ENCODE data around the gene STAT5A. TPM values are rescaled to one million over a fixed set of nuclear protein-coding genes. Genes with fewer than 3 reads are reported as not detected.
"Not testable (repeated sequence)": the region's sequence is repeated elsewhere in the genome, so short reads cannot be mapped to it uniquely, and the experiment has no call there.

STAT5A gene
- polyA plus RNA-seq, 3 donors from 2014 or later = 33.2 to 62.9 (median 38.2) TPM

- no peaks in the 10 kb centered on the region for H3K9me3 Mint-ChIP-seq
- no peak for DNase-seq
- peaks cover 13 to 21% of the 10 kb centered on the region in 2 donors for H3K4me1 Mint-ChIP-seq
- H3K36me3 Mint-ChIP-seq = peaks cover 7 to 26% (median 10%) of the 10 kb centered on the region in 3 donors
- H3K27me3 Mint-ChIP-seq (ENCODE audit: low read depth in 3 of 3) = peaks cover 0 to 13% (median 3%) of the 10 kb centered on the region in 3 donors
- peak overlapping the region in 2 of 6 donors; percentile 2 to 64 for H3K27ac Mint-ChIP-seq
- H3K4me3 Mint-ChIP-seq = no peak overlapping the region
Observed at GRCh38 chr17:42309986-42310786, 21.9 kb downstream of the STAT5A start.

DNA sequence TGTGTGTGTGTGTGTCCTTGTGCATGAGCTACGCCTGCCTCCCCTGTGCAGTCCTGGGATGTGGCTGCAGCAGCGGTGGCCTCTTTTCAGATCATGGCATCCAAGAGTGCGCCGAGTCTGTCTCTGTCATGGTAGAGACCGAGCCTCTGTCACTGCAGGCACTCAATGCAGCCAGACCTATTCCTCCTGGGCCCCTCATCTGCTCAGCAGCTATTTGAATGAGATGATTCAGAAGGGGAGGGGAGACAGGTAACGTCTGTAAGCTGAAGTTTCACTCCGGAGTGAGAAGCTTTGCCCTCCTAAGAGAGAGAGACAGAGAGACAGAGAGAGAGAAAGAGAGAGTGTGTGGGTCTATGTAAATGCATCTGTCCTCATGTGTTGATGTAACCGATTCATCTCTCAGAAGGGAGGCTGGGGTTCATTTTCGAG lies 22.5 kb downstream of the STAT5A start:
- peaks cover 0 to 13% (median 3%) of the 10 kb centered on the region in 3 donors for H3K27me3 Mint-ChIP-seq (ENCODE audit: low read depth in 3 of 3)

DNA sequence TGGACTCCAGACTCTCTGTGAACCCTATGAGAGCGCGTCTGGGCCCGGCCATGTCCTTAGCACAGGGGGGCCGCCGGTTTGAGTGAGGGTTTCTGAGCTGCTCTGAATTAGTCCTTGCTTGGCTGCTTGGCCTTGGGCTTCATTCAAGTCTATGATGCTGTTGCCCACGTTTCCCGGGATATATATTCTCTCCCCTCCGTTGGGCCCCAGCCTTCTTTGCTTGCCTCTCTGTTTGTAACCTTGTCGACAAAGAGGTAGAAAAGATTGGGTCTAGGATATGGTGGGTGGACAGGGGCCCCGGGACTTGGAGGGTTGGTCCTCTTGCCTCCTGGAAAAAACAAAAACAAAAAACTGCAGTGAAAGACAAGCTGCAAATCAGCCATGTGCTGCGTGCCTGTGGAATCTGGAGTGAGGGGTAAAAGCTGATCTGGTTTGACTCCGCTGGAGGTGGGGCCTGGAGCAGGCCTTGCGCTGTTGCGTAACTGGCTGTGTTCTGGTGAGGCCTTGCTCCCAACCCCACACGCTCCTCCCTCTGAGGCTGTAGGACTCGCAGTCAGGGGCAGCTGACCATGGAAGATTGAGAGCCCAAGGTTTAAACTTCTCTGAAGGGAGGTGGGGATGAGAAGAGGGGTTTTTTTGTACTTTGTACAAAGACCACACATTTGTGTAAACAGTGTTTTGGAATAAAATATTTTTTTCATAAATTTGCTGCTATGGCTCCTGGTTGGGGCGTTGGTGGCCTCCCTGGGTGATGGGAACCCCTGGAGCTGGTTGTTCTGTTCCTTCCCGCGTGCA lies 23.1 kb downstream of the STAT5A start:
- no peak for DNase-seq
- peaks cover 0 to 12% (median 3%) of the 10 kb centered on the region in 3 donors for H3K27me3 Mint-ChIP-seq (ENCODE audit: low read depth in 3 of 3)
- peak overlapping the region; percentile 21 to 53 (median 40) for H3K4me3 Mint-ChIP-seq
- H3K4me1 Mint-ChIP-seq = peaks cover 17 to 26% of the 10 kb centered on the region in 2 donors
- H3K27ac Mint-ChIP-seq = peak overlapping the region in 5 of 6 donors; percentile 3 to 74 (median 57)
- no peaks in the 10 kb centered on the region for H3K9me3 Mint-ChIP-seq
- H3K36me3 Mint-ChIP-seq = peaks cover 3 to 28% (median 10%) of the 10 kb centered on the region in 3 donors

More for the DNA sequence above, 22.5 kb downstream of the STAT5A start:
- Mint-ChIP-seq H3K27ac (peak overlapping the region in 1 of 6 donors; percentile 40), H3K4me1 (peaks cover 17 to 26% of the 10 kb centered on the region in 2 donors), H3K36me3 (peaks cover 7 to 32% (median 10%) of the 10 kb centered on the region in 3 donors), H3K4me3 (no peak overlapping the region), H3K9me3 (no peaks in the 10 kb centered on the region)
- DNase-seq = no peak

- peak overlapping the region in 4 of 6 donors; percentile 53 to 74 (median 64) for H3K27ac Mint-ChIP-seq
- peaks cover 0 to 12% (median 3%) of the 10 kb centered on the region in 3 donors for H3K27me3 Mint-ChIP-seq (ENCODE audit: low read depth in 3 of 3)
- no peak for DNase-seq
- H3K4me1 Mint-ChIP-seq = peaks cover 17 to 26% of the 10 kb centered on the region in 2 donors
- peak overlapping the region; percentile 21 to 57 (median 44) for H3K4me3 Mint-ChIP-seq
- peaks cover 1 to 32% (median 13%) of the 10 kb centered on the region in 3 donors for H3K36me3 Mint-ChIP-seq
- H3K9me3 Mint-ChIP-seq = no peaks in the 10 kb centered on the region
Observed at GRCh38 chr17:42312035-42312284, 23.7 kb downstream of the STAT5A start.

GRCh38 chr17:42312285-42313130 lies 24.2 kb downstream of the STAT5A start:
- H3K27me3 Mint-ChIP-seq (ENCODE audit: low read depth in 3 of 3) = peaks cover 0 to 12% (median 3%) of the 10 kb centered on the region in 3 donors
- H3K36me3 Mint-ChIP-seq = peaks cover 0 to 32% (median 18%) of the 10 kb centered on the region in 3 donors

DNA sequence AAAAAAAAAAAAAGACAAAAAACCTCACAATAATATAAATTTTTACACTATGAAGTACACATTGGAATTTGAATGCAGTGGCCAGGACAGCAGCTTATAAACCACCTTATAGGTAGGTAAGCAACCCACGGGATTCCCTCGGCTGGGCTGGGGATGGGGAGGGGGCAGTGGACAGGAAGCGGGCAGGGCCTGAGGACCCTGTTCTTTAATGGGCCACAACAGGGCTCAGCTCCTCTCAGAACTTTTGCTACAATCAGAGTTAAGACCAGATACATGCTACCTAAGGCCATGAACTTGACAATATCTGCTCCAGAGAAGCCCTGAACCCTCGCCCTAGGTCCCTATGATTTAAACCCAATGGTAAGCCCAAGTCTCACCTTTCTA lies 25.1 kb downstream of the STAT5A start:
- no peak overlapping the region for H3K4me3 Mint-ChIP-seq
- H3K9me3 Mint-ChIP-seq = no peaks in the 10 kb centered on the region
- peaks cover 0 to 35% (median 22%) of the 10 kb centered on the region in 3 donors for H3K36me3 Mint-ChIP-seq
- H3K27me3 Mint-ChIP-seq (ENCODE audit: low read depth in 3 of 3) = peaks cover 0 to 14% (median 3%) of the 10 kb centered on the region in 3 donors
- peak overlapping the region in 2 of 6 donors; percentile 30 to 53 for H3K27ac Mint-ChIP-seq
- peaks cover 17 to 26% of the 10 kb centered on the region in 2 donors for H3K4me1 Mint-ChIP-seq
- DNase-seq = no peak

More at GRCh38 chr17:42312285-42313130, 24.2 kb downstream of the STAT5A start:
- peak overlapping the region; percentile 25 to 61 (median 57) for H3K4me3 Mint-ChIP-seq
- H3K9me3 Mint-ChIP-seq = no peaks in the 10 kb centered on the region
- H3K27ac Mint-ChIP-seq = peak overlapping the region in 2 of 6 donors; percentile 57 to 69
- H3K4me1 Mint-ChIP-seq = peaks cover 17 to 26% of the 10 kb centered on the region in 2 donors
- DNase-seq = peak; percentile 55 to 63 (median 57)

- Mint-ChIP-seq H3K27me3 (ENCODE audit: low read depth in 3 of 3) (peaks cover 0 to 14% (median 3%) of the 10 kb centered on the region in 3 donors), H3K36me3 (peaks cover 0 to 35% (median 22%) of the 10 kb centered on the region in 3 donors), H3K27ac (peak overlapping the region in 3 of 6 donors; percentile 24 to 53 (median 30)), H3K9me3 (no peaks in the 10 kb centered on the region), H3K4me1 (peaks cover 17 to 26% of the 10 kb centered on the region in 2 donors), H3K4me3 (no peak overlapping the region)
- DNase-seq = no peak
Observed at GRCh38 chr17:42313773-42314566, 25.7 kb downstream of the STAT5A start.

DNA sequence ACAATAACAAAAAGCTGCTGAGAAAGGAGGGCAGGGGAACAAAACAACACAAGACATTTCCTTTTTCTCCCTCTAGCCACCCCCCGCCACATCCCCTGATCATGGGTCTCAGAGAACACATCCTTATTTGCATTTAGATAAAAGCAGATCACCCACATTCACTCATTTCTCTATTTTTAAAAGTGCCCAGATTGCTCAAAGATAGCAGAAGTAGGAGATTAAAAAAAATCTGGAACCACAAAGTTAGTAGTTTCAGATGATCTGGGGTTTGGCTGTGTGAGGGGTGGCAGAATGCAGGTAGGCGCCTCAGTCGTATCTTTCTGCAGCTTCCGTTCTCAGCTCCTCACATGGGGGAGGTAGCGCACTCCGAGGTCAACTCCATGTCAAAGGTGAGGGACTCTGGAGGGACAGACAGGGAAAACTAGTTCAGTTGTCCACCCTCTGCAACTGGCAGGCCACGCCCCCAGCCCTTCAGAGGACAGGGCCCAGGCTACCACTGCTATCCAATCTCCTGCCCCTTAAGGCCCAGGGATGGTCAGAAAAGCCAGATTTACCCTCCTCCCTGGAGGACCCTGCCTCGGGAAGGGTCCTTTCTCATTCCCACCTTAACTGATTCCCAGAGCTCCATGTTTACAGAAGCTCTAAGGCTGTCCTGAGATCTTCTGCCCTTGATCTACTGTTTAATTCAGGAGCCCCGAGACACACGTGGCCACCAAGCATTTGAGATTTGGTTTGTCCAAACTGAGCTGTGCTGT lies 27.3 kb downstream of the STAT5A start:
- H3K27me3 Mint-ChIP-seq (ENCODE audit: low read depth in 3 of 3) = peaks cover 0 to 14% (median 0%) of the 10 kb centered on the region in 3 donors
- peaks cover 4 to 38% (median 15%) of the 10 kb centered on the region in 3 donors for H3K36me3 Mint-ChIP-seq
- no peak overlapping the region for H3K4me3 Mint-ChIP-seq
- no peak for DNase-seq
- no peaks in the 10 kb centered on the region for H3K9me3 Mint-ChIP-seq
- H3K27ac Mint-ChIP-seq = peak overlapping the region in 2 of 6 donors; percentile 39 to 67
- H3K4me1 Mint-ChIP-seq = peaks cover 25 to 35% of the 10 kb centered on the region in 2 donors

- peaks cover 4 to 40% (median 20%) of the 10 kb centered on the region in 3 donors for H3K36me3 Mint-ChIP-seq
- H3K4me3 Mint-ChIP-seq = no peak overlapping the region
- no peaks in the 10 kb centered on the region for H3K9me3 Mint-ChIP-seq
- peaks cover 0 to 9% (median 0%) of the 10 kb centered on the region in 3 donors for H3K27me3 Mint-ChIP-seq (ENCODE audit: low read depth in 3 of 3)
- H3K27ac Mint-ChIP-seq = no peak overlapping the region
- H3K4me1 Mint-ChIP-seq = peaks cover 19 to 29% of the 10 kb centered on the region in 2 donors
- DNase-seq = no peak
Observed at GRCh38 chr17:42316755-42317154, 28.5 kb downstream of the STAT5A start.

DNA sequence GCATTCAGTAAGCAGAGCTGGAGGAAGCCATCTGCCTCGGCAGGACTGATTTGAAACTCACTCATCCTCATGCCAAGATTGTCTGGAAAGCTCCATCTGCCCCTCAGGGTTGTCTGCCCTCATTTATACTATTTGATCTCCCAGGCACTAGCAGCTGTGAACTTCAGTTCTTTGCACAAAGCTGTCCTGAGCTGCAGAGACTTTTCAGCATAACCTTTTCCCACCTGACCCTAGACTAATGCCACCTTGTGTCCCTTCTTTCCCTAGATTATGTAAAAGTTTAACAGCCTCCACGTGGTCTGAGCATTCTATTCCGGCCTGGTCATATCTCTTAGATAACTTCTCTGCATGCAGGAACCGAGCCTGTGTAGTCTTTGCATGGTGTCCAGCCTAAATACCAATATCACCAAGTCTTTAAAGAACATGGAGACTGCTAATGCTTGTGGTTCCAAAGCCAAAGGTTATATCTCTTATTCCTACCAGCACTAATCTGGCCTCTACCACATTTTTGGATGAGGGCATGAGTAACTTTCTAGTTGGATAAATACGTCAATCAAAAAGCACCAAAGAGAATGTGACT lies 29.1 kb downstream of the STAT5A start:
- Mint-ChIP-seq H3K4me1 (peaks cover 15 to 25% of the 10 kb centered on the region in 2 donors), H3K9me3 (no peaks in the 10 kb centered on the region), H3K4me3 (no peak overlapping the region), H3K27me3 (ENCODE audit: low read depth in 3 of 3) (peaks cover 0 to 4% (median 0%) of the 10 kb centered on the region in 3 donors), H3K27ac (peak overlapping the region in 1 of 6 donors; percentile 22), H3K36me3 (peaks cover 4 to 46% (median 24%) of the 10 kb centered on the region in 3 donors)
- DNase-seq = no peak

GRCh38 chr17:42317967-42318366 lies 29.7 kb downstream of the STAT5A start:
- peaks cover 4 to 52% (median 24%) of the 10 kb centered on the region in 3 donors for H3K36me3 Mint-ChIP-seq
- DNase-seq; H3K27me3 Mint-ChIP-seq (ENCODE audit: low read depth in 3 of 3); H3K4me3 Mint-ChIP-seq; H3K9me3 Mint-ChIP-seq; H3K27ac Mint-ChIP-seq: not testable (repeated sequence)
- H3K4me1 Mint-ChIP-seq = peaks cover 17 to 28% of the 10 kb centered on the region in 2 donors
